ENCODE results near the gene NOXO1.
"Not testable (repeated sequence)": the region's sequence is repeated elsewhere in the genome, so short reads cannot be mapped to it uniquely, and the experiment has no call there.

NOXO1 gene

DNA sequence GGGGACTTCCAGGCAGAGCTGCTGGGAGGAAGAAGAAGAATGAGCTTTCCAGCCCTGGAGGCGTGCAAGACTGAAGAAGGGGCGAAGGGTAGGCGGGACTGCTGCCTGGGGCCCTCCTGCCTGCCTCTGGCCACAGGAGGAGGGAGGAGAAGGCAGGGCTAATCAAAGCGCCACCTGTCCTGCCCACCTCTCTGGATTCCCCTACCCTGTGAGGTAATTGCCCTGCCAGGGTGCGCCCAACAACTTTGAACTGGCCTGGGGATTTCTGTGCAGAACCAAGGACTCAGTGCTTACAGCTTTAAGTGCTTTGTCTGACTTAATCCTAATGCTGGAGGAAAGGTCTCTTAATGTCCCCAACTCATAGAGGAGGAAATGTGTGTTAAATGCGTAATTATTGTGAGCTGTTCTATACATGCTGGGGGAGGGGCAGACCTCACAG is at the start of gene NOXO1:
NOXO1 (minus strand) TSS at position 72 of the 439 bp plus-strand sequence. CDS start 290 bp downstream, outside the sequence.
- no peak for DNase-seq

- no peak for DNase-seq
These were observed 48.8 kb upstream of the NOXO1 start for GRCh38 chr16:2030036-2030435.

- DNase-seq, result no peak
These were observed 48.1 kb upstream of the NOXO1 start for GRCh38 chr16:2029350-2029749.

DNA sequence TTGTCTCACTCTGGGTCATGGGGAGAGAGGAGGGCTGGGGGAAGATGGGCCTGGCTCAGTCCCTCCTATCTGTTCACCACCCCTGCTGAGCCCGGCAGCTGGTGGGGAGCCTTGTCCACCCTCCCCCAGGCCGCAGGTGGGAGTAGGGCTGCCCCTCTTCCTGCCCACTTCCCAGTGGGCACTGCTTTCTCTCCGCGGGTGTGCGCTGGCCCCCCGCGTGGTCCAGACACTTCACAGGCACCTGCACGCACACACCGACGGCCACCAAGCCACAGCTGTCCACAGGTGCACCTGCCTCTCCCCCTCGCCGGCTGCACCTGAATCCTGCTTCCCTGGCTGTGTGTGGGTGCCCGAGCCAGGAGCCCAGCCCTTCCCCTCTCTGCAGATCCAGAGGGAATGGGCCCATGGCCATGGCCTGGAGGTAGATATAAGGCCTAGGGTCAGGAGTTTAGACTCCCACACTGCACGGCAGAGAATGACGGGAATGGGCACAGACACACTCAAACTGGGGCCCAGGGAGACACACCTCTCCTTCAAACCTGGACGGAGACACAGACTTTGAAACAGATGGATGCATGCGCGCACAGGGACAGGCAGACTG is 47.5 kb upstream of the NOXO1 start:
- no peak for DNase-seq

DNA sequence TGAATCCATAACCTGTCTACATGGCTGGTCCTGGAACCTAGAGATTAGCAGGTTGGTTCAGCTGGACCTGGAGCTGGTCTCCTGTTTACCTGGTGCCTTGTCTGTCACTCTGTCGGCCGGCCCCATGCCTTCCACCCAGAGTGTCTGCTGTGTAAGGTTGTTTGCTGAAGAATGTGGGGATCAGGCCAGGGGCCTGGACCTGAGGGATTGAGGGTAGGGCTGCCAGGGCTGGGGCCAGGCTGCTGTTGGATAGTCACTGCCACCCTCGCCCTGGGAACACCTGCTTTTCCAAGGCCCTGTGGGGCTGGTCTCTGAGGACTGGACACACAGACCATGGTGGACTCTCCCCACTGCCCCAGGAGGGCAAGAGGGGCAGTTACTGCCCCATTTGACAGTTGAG is 46.9 kb upstream of the NOXO1 start:
- no peak for DNase-seq

DNA sequence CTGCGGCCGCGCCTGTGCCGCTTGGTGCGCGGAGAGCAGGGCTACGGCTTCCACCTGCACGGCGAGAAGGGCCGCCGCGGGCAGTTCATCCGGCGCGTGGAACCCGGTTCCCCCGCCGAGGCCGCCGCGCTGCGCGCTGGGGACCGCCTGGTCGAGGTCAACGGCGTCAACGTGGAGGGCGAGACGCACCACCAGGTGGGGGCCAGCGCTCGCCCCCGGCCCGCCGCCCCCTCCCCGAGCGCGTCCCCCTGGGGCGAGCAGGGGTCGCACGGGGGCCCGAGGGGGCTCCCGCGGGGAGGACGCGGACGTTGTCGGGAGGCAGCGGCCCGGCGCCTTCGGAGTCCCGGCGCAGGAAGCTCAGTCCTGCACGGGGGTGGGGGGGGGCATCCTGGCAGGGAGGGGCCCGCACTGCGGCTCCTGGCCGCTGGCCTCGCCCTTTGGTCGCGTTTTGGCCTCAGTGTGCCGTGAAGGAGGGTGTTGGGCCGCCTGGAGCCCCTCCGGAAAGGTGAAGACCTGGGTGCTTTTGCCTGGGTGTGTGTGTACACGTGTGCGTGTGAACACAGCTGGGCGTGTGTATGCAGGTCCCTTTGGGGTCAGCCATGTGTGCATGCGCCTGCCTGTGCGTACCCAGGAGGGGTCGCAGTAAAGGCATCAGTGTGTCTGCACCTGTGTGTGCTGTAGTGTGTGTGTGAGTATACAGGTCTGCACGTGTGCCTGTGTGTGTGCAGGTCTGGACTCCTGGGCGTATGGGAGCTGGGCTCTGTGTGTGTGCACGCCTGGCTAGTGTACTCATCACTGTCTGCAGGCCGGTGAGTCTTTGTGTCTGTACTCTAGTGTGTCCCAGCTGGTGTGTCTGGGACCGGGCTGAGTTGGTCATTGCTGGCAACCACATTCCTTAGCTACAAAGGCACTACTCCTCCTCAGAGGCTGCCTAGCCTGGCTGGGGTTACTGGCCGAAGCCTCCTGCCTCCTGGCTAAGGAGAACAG is 46.0 kb upstream of the NOXO1 start:
- DNase-seq, result peak in 1 of 51 donors; percentile 58

GRCh38 chr16:2026461-2027023 is 45.3 kb upstream of the NOXO1 start, which contains the start of gene NHERF2:
NHERF2 (plus strand) TSS chr16:2026902; CDS start chr16:2027006, 104 bp downstream.
- peak in 22 of 51 donors; percentile 5 to 67 (median 25) for DNase-seq

GRCh38 chr16:2025878-2026460 is 44.7 kb upstream of the NOXO1 start:
- no peak for DNase-seq

- DNase-seq, result no peak
These were observed 44.0 kb upstream of the NOXO1 start for GRCh38 chr16:2025251-2025650.

GRCh38 chr16:2024032-2024420 is 42.8 kb upstream of the NOXO1 start:
- no peak for DNase-seq

- DNase-seq, result peak; percentile 48 to 98 (median 85)
These were observed 42.1 kb upstream of the NOXO1 start for GRCh38 chr16:2023092-2024031.

- no peak for DNase-seq
These were observed 41.4 kb upstream of the NOXO1 start for GRCh38 chr16:2022723-2023091.

GRCh38 chr16:2019921-2020831 is 38.9 kb upstream of the NOXO1 start:
- no peak for DNase-seq

DNA sequence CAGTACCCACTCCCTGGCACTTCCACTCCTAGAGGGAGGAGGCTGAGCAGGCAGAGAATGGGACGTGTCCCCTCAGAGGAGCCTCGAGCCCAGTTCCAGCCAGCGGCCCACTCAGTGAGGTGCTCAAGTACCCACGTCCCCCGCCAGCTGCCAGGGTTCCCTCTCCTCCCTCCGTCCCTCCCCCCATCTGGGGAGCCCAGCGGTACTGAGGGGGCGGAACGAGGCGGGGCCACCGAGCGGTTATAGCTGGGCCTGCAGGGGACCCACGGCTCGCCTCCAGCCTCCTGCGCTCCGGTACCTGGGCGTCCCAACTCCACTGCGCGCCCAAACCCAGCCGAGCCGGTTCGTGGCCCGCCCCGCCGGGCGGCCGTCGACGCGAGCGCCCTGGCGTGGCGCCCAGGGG is 38.2 kb upstream of the NOXO1 start, which contains the start of gene NPW:
NPW (plus strand) TSS at position 268 of the 403 bp plus-strand sequence.
- no peak for DNase-seq

DNA sequence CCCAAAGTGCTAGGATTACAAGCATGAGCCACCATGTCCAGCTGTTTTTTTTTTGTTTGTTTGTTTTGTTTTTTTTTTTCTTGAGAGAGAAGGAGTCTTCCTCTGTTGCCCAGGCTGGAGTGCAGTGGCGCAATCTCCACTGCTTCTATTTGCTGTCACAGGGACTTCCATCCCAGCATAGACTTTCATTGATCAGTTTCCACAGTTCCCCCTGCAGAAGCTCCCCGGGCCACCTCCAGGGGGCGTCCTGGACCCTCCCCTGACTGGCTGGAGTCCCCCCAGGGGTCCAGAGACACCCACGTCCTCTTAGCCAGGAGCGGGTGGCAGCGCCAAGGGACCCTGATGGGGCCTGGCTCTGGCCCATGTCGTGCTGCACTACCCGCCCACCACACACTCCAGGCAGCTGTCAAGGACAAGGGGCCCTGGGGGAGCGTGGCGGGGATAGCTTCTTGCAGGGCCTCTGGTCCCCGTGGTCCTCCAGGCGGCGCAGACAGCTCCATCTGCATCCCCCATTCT is 35.2 kb upstream of the NOXO1 start:
- no peak for DNase-seq

DNA sequence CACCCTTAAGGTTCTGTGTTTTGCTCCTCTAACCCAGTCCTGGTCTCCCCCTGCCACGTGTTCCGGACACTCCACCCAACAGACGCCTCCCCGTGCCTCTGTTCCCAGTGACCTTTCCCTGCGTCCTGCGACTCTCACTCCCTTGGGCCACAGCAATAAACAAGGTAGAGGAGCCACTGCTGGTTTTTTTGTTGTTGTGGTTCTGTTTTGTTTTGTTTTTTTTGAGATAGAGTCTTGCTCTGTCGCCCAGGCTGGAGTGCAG is 34.6 kb upstream of the NOXO1 start:
- no peak for DNase-seq

GRCh38 chr16:2015117-2015946 is 34.1 kb upstream of the NOXO1 start:
- no peak for DNase-seq

GRCh38 chr16:2013527-2013926 is 32.3 kb upstream of the NOXO1 start:
- no peak for DNase-seq

DNA sequence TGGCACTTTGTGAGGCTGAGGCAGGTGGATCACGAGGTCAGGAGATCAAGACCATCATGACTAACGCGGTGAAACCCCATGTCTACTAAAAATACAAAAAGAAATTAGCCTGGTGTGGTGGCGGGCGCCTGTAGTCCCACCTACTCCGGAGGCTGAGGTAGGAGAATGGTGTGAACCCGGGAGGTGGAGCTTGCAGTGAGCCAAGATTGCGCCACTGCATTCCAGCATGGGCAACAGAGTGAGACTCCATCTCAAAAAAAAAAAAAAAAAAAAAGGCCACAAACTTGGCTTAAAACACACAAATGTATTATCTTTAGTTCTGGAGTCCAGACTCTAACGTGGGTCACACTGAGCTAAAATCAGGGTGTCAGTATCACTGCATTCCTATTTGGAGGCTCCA is 30.5 kb upstream of the NOXO1 start:
- not testable (repeated sequence) for DNase-seq
